ENCODE results near the gene AMFR. TPM values are rescaled to one million over a fixed set of nuclear protein-coding genes. Genes with fewer than 3 reads are reported as not detected.

AMFR gene
- total and polyA plus RNA-seq, 2 of the 8 experiments (the other 6 are each of a cell fraction or from before 2014, with no cell fraction given): 18.6 to 21.7 TPM

- no peak for TF ChIP-seq GABPA (IDR thresholded peaks at IDR 0.05; ENCODE audit: borderline replicate concordance, insufficient read depth, low read length)
- TF ChIP-seq KDM4A (IDR thresholded peaks at IDR 0.05; ENCODE audit: low read depth, low read length, severe bottlenecking): no peak
These were observed 41.0 kb upstream of the AMFR start (continued) for GRCh38 chr16:56466344-56466743.
